Keratinocyte (primary cell): Measurements from ENCODE around the gene MLN. TPM values are rescaled to one million over a fixed set of nuclear protein-coding genes. Genes with fewer than 3 reads are reported as not detected.

Source experiments
- DNase-seq: peaks from one replicate; pipeline ENCODE4 v3.0.0-alpha.2; 2011; ENCODE audit warnings: low read depth, missing footprints, low spot score
- FAIRE-seq: peaks from 2 replicates; lab custom pipeline; 2011; peaks lifted over from hg19 to GRCh38; lab: Jason Lieb, UNC
- H2AFZ ChIP-seq: 2 replicates; pipeline ENCODE4 v1.6.0; 2012; ENCODE audit warnings: low read length, control low read depth, inconsistent platforms; ENCODE audit not compliant: control insufficient read depth
- H3K27ac ChIP-seq: 2 replicates; pipeline ENCODE4 v1.5.1; 2011; ENCODE audit warnings: low read length; ENCODE audit not compliant: control insufficient read depth, insufficient read depth
- H3K27me3 ChIP-seq: 3 replicates; pipeline ENCODE4 v1.6.0; 2011; ENCODE audit warnings: low read length; ENCODE audit not compliant: control insufficient read depth, insufficient read depth; ENCODE audit errors: extremely low read depth
- H3K36me3 ChIP-seq, 2 experiments: 2 replicates in 1 of 2; 3 replicates in 1 of 2; pipeline ENCODE4 v1.5.1; 2011; ENCODE audit warnings: low read length in 2 of 2, mild to moderate bottlenecking in 1 of 2; ENCODE audit not compliant: control insufficient read depth in 2 of 2, insufficient read depth in 2 of 2; ENCODE audit errors: extremely low read depth in 1 of 2
- H3K4me1 ChIP-seq: 3 replicates; pipeline ENCODE4 v1.5.1; 2011; ENCODE audit warnings: low read length; ENCODE audit not compliant: control insufficient read depth, insufficient read depth; ENCODE audit errors: extremely low read depth
- H3K4me2 ChIP-seq: 3 replicates; pipeline ENCODE4 v1.6.0; 2011; ENCODE audit warnings: low read depth, low read length; ENCODE audit not compliant: control insufficient read depth, insufficient read depth; ENCODE audit errors: extremely low read depth
- H3K4me3 ChIP-seq, 3 experiments: fragments of 200-600 bp in 1 of 3; sonication (generic) in 1 of 3; 2 replicates in 2 of 3; 3 replicates in 1 of 3; pipeline ENCODE4 v1.5.1; 2011 to 2016; ENCODE audit warnings: low read length in 3 of 3, mild to moderate bottlenecking in 3 of 3, control low read depth in 2 of 3, inconsistent platforms in 1 of 3, low read depth in 1 of 3, mixed read lengths in 1 of 3, mixed run types in 1 of 3, moderate library complexity in 1 of 3; ENCODE audit not compliant: control insufficient read depth in 2 of 3, insufficient read depth in 2 of 3; ENCODE audit errors: extremely low read depth in 1 of 3
- H3K79me2 ChIP-seq: 2 replicates; pipeline ENCODE4 v1.6.0; 2012; ENCODE audit warnings: low read length; ENCODE audit not compliant: control insufficient read depth, insufficient read depth
- H3K9ac ChIP-seq: 3 replicates; pipeline ENCODE4 v1.6.0; 2011; ENCODE audit warnings: low read length; ENCODE audit not compliant: control insufficient read depth, insufficient read depth; ENCODE audit errors: extremely low read depth
- H3K9me1 ChIP-seq: 3 replicates; pipeline ENCODE4 v1.6.0; 2011; ENCODE audit warnings: low read length; ENCODE audit not compliant: control insufficient read depth, insufficient read depth; ENCODE audit errors: extremely low read depth
- H3K9me3 ChIP-seq: 2 replicates; pipeline ENCODE4 v1.5.1; 2012; ENCODE audit warnings: low read depth, low read length; ENCODE audit not compliant: control insufficient read depth
- H4K20me1 ChIP-seq: 3 replicates; pipeline ENCODE4 v1.6.0; 2011; ENCODE audit warnings: low read length; ENCODE audit not compliant: control insufficient read depth, insufficient read depth; ENCODE audit errors: extremely low read depth
- CTCF ChIP-seq, 3 experiments: IDR thresholded peaks in 1 of 3; conservative IDR thresholded peaks in 1 of 3; optimal IDR thresholded peaks in 1 of 3; 2 replicates in 2 of 3; 3 replicates in 1 of 3; pipeline versions ENCODE3 to v1.5.1; 2011; ENCODE audit warnings: low read length in 3 of 3, mild to moderate bottlenecking in 3 of 3, moderate library complexity in 2 of 3, control low read depth in 1 of 3, inconsistent platforms in 1 of 3; ENCODE audit not compliant: insufficient read depth in 2 of 3; ENCODE audit errors: extremely low read depth in 1 of 3
- EZH2 ChIP-seq: IDR thresholded peaks from one replicate; pipeline ENCODE4 v1.6.1; 2012; ENCODE audit warnings: inconsistent platforms, mild to moderate bottlenecking, low read length, moderate library complexity
- dilution Hi-C: fragments of 300-500 bp; cut with MboI; formaldehyde crosslinking; loops from one replicate; pipeline ENCODE4 v1.7.0; 2020; ENCODE audit warnings: low sequenced_read_pairs; ENCODE audit not compliant: extremely low pct_ligation_motif_present
- polyA plus RNA-seq, 5 experiments: library from polyadenylated mRNA; depleted of rRNA in 3 of 5; stranded (reverse) in 3 of 5; stranded (forward) in 1 of 5; unstranded in 1 of 5; fragments of >200 nt; gene quantifications; 1 replicate in 1 of 5; 2 replicates in 3 of 5; 3 replicates in 1 of 5; pipeline versions ENCODE4 v1.2.1 to v1.2.3, GENCODE V29; 2011 to 2012; ENCODE audit warnings: missing spikeins in 2 of 5, low read depth in 1 of 5, low replicate concordance in 1 of 5

Gene MLN
- polyA plus RNA-seq, 1 donor (not counting 4 experiments of a cell fraction or from before 2014, with no cell fraction given) = not detected

DNA sequence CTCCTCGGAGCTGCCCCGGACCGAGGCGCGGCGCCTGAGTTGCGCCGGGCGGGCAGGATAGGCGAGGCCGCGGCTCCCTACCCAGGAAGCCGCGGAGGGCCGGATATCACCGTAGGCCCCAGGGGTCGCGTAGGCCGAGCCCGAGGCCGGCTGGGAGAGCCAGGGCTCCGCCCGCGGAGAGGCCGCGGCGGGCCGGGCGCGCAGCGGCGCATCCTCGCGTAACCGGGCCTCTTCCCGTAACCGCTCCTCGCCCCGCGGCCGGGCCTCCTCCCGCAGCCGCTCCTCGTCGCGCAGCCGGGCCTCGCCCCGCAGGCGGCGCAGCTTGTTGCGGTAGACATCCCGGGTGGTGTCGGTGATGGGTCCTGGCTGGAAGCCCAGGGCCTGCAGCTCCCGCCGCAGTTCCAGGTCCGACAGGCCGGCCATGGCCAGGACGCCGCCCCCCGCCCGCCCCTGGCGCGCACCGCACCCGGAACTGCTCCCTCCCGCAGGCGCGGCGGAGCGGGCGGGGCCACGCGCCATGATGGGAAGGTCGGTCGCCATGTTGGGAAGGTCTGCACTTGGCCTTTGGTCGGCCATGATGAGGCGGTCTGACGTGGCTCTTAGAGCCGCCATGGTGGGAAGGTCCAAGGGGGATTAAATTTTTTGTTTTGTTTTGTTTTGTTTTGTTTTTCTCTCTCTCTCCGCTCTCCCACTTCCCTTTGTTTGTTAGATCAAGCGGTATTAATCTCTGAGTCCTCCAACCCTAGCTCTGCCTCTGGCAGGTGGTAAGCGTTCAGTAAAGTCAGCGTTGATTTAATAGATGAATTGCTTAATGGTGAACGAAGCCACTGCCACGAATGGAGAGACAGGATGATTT is 14.9 kb downstream of the MLN start, which contains the start of gene LEMD2:
Gene LEMD2 (minus strand): TSS at position 437 of the 856 bp plus-strand sequence. CDS start 14 bp downstream, at position 423.
- Histone ChIP-seq H3K9ac (peak within 1 kb of the TSS; percentile 90), H3K27ac (peak within 1 kb of the TSS; percentile 82), H3K4me3 (peak within 1 kb of the TSS; percentile 61 to 80 (median 79)), H3K9me1 (no peaks in the 10 kb centered on the region), H4K20me1 (peaks cover 7% of the 10 kb centered on the region), H2AFZ (peak within 1 kb of the TSS; percentile 60), H3K79me2 (peaks cover 41% of the 10 kb centered on the region), H3K36me3 (peaks cover 9 to 19% of the 10 kb centered on the region in 2 experiments), H3K27me3 (peaks cover 8% of the 10 kb centered on the region), H3K4me1 (peaks cover 26% of the 10 kb centered on the region), H3K9me3 (no peaks in the 10 kb centered on the region), H3K4me2 (peak within 1 kb of the TSS; percentile 99)
- dilution Hi-C loops = no loop called here
- TF ChIP-seq EZH2 (no peak), CTCF (optimal IDR thresholded peaks at IDR 0.05 in 1 of 3, IDR thresholded peaks at IDR 0.05 in 1 of 3, conservative IDR thresholded peaks at IDR 0.05 in 1 of 3; ENCODE audit: extremely low read depth in 1 of 3, insufficient read depth in 2 of 3, low read length in 3 of 3) (peak in 1 of 3 experiments; percentile 13)
- FAIRE-seq = peak; percentile 44
- peak; percentile 45 for DNase-seq

GRCh38 chr6:33787954-33788693 is 15.7 kb downstream of the MLN start:
- H2AFZ ChIP-seq = peak overlapping the region; percentile 11

More at GRCh38 chr6:33787954-33788693, 15.7 kb downstream of the MLN start:
- H3K4me2 ChIP-seq = peak overlapping the region; percentile 99
- peak overlapping the region; percentile 82 for H3K27ac ChIP-seq
- no peak for DNase-seq
- no peaks in the 10 kb centered on the region for H3K9me1 ChIP-seq
- H3K27me3 ChIP-seq = peaks cover 2% of the 10 kb centered on the region
- dilution Hi-C loops = no loop called here
- peaks cover 26% of the 10 kb centered on the region for H3K4me1 ChIP-seq
- H3K36me3 ChIP-seq = peaks cover 11 to 23% of the 10 kb centered on the region in 2 experiments
- H3K9me3 ChIP-seq = no peaks in the 10 kb centered on the region
- no peak for FAIRE-seq
- H3K9ac ChIP-seq = peak overlapping the region; percentile 90
- H4K20me1 ChIP-seq = peaks cover 7% of the 10 kb centered on the region
- peaks cover 41% of the 10 kb centered on the region for H3K79me2 ChIP-seq
- TF ChIP-seq CTCF (optimal IDR thresholded peaks at IDR 0.05 in 1 of 3, IDR thresholded peaks at IDR 0.05 in 1 of 3, conservative IDR thresholded peaks at IDR 0.05 in 1 of 3; ENCODE audit: extremely low read depth in 1 of 3, insufficient read depth in 2 of 3, low read length in 3 of 3) (no peak), EZH2 (no peak)
- H3K4me3 ChIP-seq = peak overlapping the region; percentile 61 to 80 (median 79)
